H1 (cell line): Measurements from ENCODE around the gene PTTG1IP. TPM values are rescaled to one million over a fixed set of nuclear protein-coding genes. Genes with fewer than 3 reads are reported as not detected.

ENCODE experiments used
- CTCF ChIA-PET: fragments of 300-600 bp; sonication (Branson Sonifier 250); formaldehyde crosslinking; loops from one replicate; lab custom pipeline; 2021; ENCODE audit not compliant: partially characterized antibody; lab: Charles Lee
- POLR2A ChIA-PET: fragments of 300-600 bp; sonication (Branson Sonifier 250); formaldehyde crosslinking; loops from one replicate; lab custom pipeline; 2021; ENCODE audit warnings: inconsistent platforms; ENCODE audit not compliant: partially characterized antibody; lab: Charles Lee
- DNase-seq, 2 experiments: peaks; one replicate each; pipeline versions ENCODE4 v3.0.0 to v3.0.0-alpha.2; 2010 to 2022; ENCODE audit warnings: low spot score in 2 of 2, low read depth in 1 of 2, mixed read lengths in 1 of 2
- FAIRE-seq: peaks from 2 replicates; lab custom pipeline; 2011; peaks lifted over from hg19 to GRCh38; lab: Jason Lieb, UNC
- H2AFZ ChIP-seq: 2 replicates; pipeline ENCODE4 v1.8.1; 2012; ENCODE audit warnings: low read length, inconsistent platforms
- H2AK5ac ChIP-seq: 2 replicates; pipeline ENCODE4 v1.6.1; 2013; ENCODE audit warnings: low read depth, low read length
- H2BK120ac ChIP-seq: replicated peaks from 2 replicates; pipeline ENCODE3; 2013; ENCODE audit warnings: low read depth, low read length, inconsistent platforms
- H2BK12ac ChIP-seq: 2 replicates; pipeline ENCODE4 v1.6.1; 2013; ENCODE audit warnings: low read depth, low read length
- H2BK15ac ChIP-seq: 2 replicates; pipeline ENCODE4 v1.6.1; 2013; ENCODE audit warnings: low read length
- H2BK20ac ChIP-seq: 2 replicates; pipeline ENCODE4 v1.6.1; 2013; ENCODE audit warnings: low read length
- H2BK5ac ChIP-seq: 2 replicates; pipeline ENCODE4 v1.6.1; 2013; ENCODE audit warnings: low read depth, low read length
- H3K14ac ChIP-seq: 2 replicates; pipeline ENCODE4 v1.6.1; 2013; ENCODE audit warnings: inconsistent platforms; ENCODE audit not compliant: insufficient read length
- H3K18ac ChIP-seq: 2 replicates; pipeline ENCODE4 v1.6.1; 2013; ENCODE audit warnings: low read length; ENCODE audit errors: extremely low read depth
- H3K23ac ChIP-seq: 2 replicates; pipeline ENCODE4 v1.6.1; 2013; ENCODE audit warnings: inconsistent platforms; ENCODE audit not compliant: insufficient read length
- H3K23me2 ChIP-seq: 2 replicates; pipeline ENCODE4 v1.6.1; 2013; ENCODE audit warnings: low read depth, low read length
- H3K27ac ChIP-seq: 2 replicates; pipeline ENCODE4 v1.6.1; 2011; ENCODE audit warnings: low read depth, low read length, inconsistent platforms
- H3K27me3 ChIP-seq, 4 experiments: replicated peaks in 1 of 4; 1 replicate in 1 of 4; 2 replicates in 3 of 4; pipeline versions ENCODE4 v1.6.1 to v1.8.1; 2011 to 2013; ENCODE audit warnings: low read length in 3 of 4, mild to moderate bottlenecking in 3 of 4, inconsistent platforms in 2 of 4, mixed read lengths in 2 of 4, moderate library complexity in 1 of 4; ENCODE audit not compliant: control insufficient read depth in 3 of 4, insufficient read depth in 3 of 4; ENCODE audit errors: extremely low read depth in 1 of 4
- H3K36me3 ChIP-seq, 4 experiments: 2 replicates each; pipeline versions ENCODE4 v1.6.1 to v1.8.1; 2011 to 2013; ENCODE audit warnings: mild to moderate bottlenecking in 4 of 4, low read length in 3 of 4, moderate library complexity in 2 of 4, control low read depth in 1 of 4, inconsistent platforms in 1 of 4; ENCODE audit not compliant: insufficient read depth in 4 of 4, control insufficient read depth in 2 of 4
- H3K4ac ChIP-seq: replicated peaks from 2 replicates; pipeline ENCODE3; 2013; ENCODE audit warnings: low read length, low read depth, mixed read lengths, inconsistent platforms; ENCODE audit not compliant: insufficient read length
- H3K4me1 ChIP-seq, 4 experiments: replicated peaks in 1 of 4; 1 replicate in 1 of 4; 2 replicates in 3 of 4; pipeline versions ENCODE4 v1.6.1 to v1.8.1; 2011 to 2013; ENCODE audit warnings: low read length in 3 of 4, inconsistent platforms in 2 of 4, mixed read lengths in 1 of 4; ENCODE audit not compliant: insufficient read depth in 4 of 4, control insufficient read depth in 3 of 4
- H3K4me2 ChIP-seq, 2 experiments: 2 replicates each; pipeline versions ENCODE4 v1.6.1 to v1.8.1; 2011 to 2013; ENCODE audit warnings: low read depth in 2 of 2, low read length in 2 of 2, control low read depth in 1 of 2, inconsistent platforms in 1 of 2, mild to moderate bottlenecking in 1 of 2; ENCODE audit not compliant: insufficient read depth in 1 of 2
- H3K4me3 ChIP-seq, 4 experiments: fragments of 200-600, 300-600 bp in 1 of 4; sonication (generic), shearing (Covaris generic), sonication (Bioruptor Twin) in 1 of 4; 2 replicates each; pipeline versions ENCODE4 v1.5.1 to v1.8.1; 2011 to 2016; ENCODE audit warnings: low read length in 4 of 4, low read depth in 3 of 4, control low read depth in 2 of 4, inconsistent platforms in 2 of 4, mild to moderate bottlenecking in 2 of 4, mixed read lengths in 1 of 4, moderate library complexity in 1 of 4; ENCODE audit not compliant: insufficient read depth in 2 of 4; ENCODE audit errors: extremely low read depth in 1 of 4
- H3K56ac ChIP-seq: replicated peaks from 2 replicates; pipeline ENCODE3; 2013; ENCODE audit warnings: low read depth, mild to moderate bottlenecking, mixed read lengths, low read length, inconsistent platforms; ENCODE audit not compliant: insufficient read length
- H3K79me1 ChIP-seq: 2 replicates; pipeline ENCODE4 v1.6.1; 2013; ENCODE audit warnings: low read depth, low read length, control low read depth
- H3K79me2 ChIP-seq, 2 experiments: 2 replicates each; pipeline versions ENCODE4 v1.6.1 to v1.8.1; 2012 to 2013; ENCODE audit warnings: low read length in 2 of 2, mild to moderate bottlenecking in 2 of 2, inconsistent platforms in 1 of 2; ENCODE audit not compliant: insufficient read depth in 2 of 2, control insufficient read depth in 1 of 2
- H3K9ac ChIP-seq, 4 experiments: replicated peaks in 1 of 4; 1 replicate in 1 of 4; 2 replicates in 3 of 4; pipeline versions ENCODE4 v1.6.1 to v1.8.1; 2011 to 2013; ENCODE audit warnings: low read depth in 3 of 4, low read length in 3 of 4, control low read depth in 2 of 4, mild to moderate bottlenecking in 2 of 4, moderate library complexity in 2 of 4, inconsistent platforms in 1 of 4; ENCODE audit errors: extremely low read depth in 1 of 4
- H3K9me3 ChIP-seq, 2 experiments: 2 replicates each; pipeline versions ENCODE4 v1.6.1 to v1.8.1; 2012 to 2013; ENCODE audit warnings: mild to moderate bottlenecking in 2 of 2, moderate library complexity in 2 of 2, control low read depth in 1 of 2, inconsistent platforms in 1 of 2, low read depth in 1 of 2, low read length in 1 of 2, mixed read lengths in 1 of 2; ENCODE audit not compliant: insufficient read depth in 2 of 2
- H4K20me1 ChIP-seq, 2 experiments: replicated peaks in 1 of 2; 2 replicates each; pipeline versions ENCODE3 to v1.8.1; 2011 to 2013; ENCODE audit warnings: inconsistent platforms in 2 of 2, low read length in 2 of 2, mild to moderate bottlenecking in 1 of 2; ENCODE audit not compliant: insufficient read depth in 2 of 2, control insufficient read depth in 1 of 2
- H4K5ac ChIP-seq: 2 replicates; pipeline ENCODE4 v1.6.1; 2013; ENCODE audit warnings: low read length, low read depth, mixed read lengths, inconsistent platforms; ENCODE audit not compliant: insufficient read length
- H4K8ac ChIP-seq: 2 replicates; pipeline ENCODE4 v1.8.0; 2013; ENCODE audit warnings: mild to moderate bottlenecking, moderate library complexity, low read length, inconsistent platforms; ENCODE audit not compliant: insufficient read depth; ENCODE audit errors: extremely low read depth
- H4K91ac ChIP-seq: replicated peaks from 2 replicates; pipeline ENCODE3; 2013; ENCODE audit warnings: low read length, mixed read lengths, inconsistent platforms; ENCODE audit not compliant: insufficient read length
- WGBS, 2 experiments: shearing (Covaris generic) in 1 of 2; methylation state at CpG; one replicate each; pipeline versions ENCODE4 v1.1.6 to v1.1.7; 2013 to 2015; ENCODE audit warnings: low lambda C conversion rate in 2 of 2, mixed read lengths in 2 of 2, inconsistent platforms in 1 of 2, low coverage in 1 of 2, missing lambda C conversion rate in 1 of 2; ENCODE audit not compliant: insufficient replicate concordance in 2 of 2, insufficient coverage in 1 of 2, insufficient read length in 1 of 2; ENCODE audit errors: extremely low coverage in 1 of 2, missing lambda C conversion rate in 1 of 2; 5-methylcytosine and 5-hydroxymethylcytosine counted together
- polyA plus RNA-seq, 7 experiments: library from polyadenylated mRNA; depleted of rRNA in 3 of 7; stranded (reverse) in 5 of 7; unstranded in 2 of 7; fragments of >200 nt in 5 of 7; fragments of 200-250 nt in 2 of 7; gene quantifications; 1 replicate in 5 of 7; 2 replicates in 1 of 7; 4 replicates in 1 of 7; pipeline versions ENCODE4 v1.2.1 to v1.2.3, GENCODE V29; 2011 to 2013; ENCODE audit warnings: missing spikeins in 2 of 7, mixed read lengths in 2 of 7
- total RNA-seq: library from RNA; stranded (reverse); fragmentation: NEBNext Ultra II Directional; extraction: Animal tissue kit (Norgen Biotek cat#: 25700); gene quantifications from 2 replicates; pipeline ENCODE4 v1.2.1, GENCODE V29; 2021
- TF ChIP-seq, protein P1 (sequence below), 3 experiments: IDR thresholded peaks; 1 replicate in 2 of 3; 2 replicates in 1 of 3; pipeline versions ENCODE4 v1.5.1 to v1.6.1; 2011; ENCODE audit warnings: low read length in 3 of 3, mild to moderate bottlenecking in 3 of 3, inconsistent platforms in 2 of 3, low read depth in 1 of 3, moderate library complexity in 1 of 3; ENCODE audit not compliant: insufficient read depth in 1 of 3; ENCODE audit errors: control extremely low read depth in 1 of 3
- TF ChIP-seq, protein P2 (sequence below): IDR thresholded peaks from 2 replicates; pipeline ENCODE4 v1.6.1; 2012; ENCODE audit warnings: inconsistent platforms

PTTG1IP gene
- total and polyA plus RNA-seq, 2 of the 8 experiments (the other 6 are each of a cell fraction or from before 2014, with no cell fraction given): 90.8 to 130 TPM

DNA sequence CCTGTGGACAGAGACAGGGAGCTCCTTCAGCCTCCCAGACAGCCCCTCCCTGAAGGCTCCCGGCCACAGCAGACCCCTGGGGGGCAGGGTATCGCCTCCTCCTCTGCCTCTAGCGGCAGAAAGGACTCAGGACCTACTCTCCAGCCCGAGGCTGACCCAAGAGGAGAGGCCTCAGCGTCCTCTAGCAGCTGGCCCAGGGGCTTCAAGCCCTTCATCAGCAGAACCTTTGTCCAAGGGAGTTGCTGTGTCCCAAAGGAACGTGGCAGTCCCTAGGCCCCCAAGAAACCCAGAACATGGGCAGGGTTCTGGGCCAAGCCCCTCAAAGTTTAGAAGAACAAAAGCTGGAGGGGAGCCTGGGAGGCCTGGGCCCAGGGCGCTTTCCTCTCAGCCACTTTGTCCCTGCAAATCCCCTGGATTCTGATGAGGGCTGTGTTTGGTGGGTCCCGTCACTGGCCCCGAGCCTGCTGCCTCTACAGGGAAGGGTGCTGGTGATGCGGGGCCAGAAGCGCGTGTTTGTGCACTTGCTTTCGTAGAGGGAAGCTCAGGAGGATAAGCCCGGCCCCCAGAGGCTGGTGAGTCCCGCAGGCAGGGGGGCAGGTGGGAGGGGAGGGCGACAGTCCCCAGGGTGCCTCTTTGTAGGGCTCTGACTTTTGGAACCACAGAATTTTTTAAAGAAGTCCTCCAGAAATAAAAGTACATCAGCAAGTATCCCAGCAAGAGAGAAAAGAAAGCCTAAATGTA, 33.9 kb upstream of the PTTG1IP start:
- ChIA-PET POLR2A (interaction anchor here (0.7 to 1.7 kb wide), 2 partner anchors 19 to 32 kb away, joined by 3 to 4 read pairs; partner anchors contain the start of gene SLX9), CTCF (interaction anchor here (0.6 to 3.3 kb wide), 11 partner anchors 9 to 417 kb away, joined by 3 to 24 read pairs (median 4); partner anchors contain the start of gene UBE2G2)
- peak overlapping the region; percentile 8; the same call in 1 of the 2 replicates for H2AFZ ChIP-seq
- no peaks in the 10 kb centered on the region; a peak in 1 of 8 replicates for H3K36me3 ChIP-seq
- no peaks in the 10 kb centered on the region for H3K79me2 ChIP-seq
- peak overlapping the region in 1 of 4 experiments; percentile 1; a peak in 1 of 8 replicates for H3K4me3 ChIP-seq
- no peak overlapping the region for H2BK15ac ChIP-seq
- peaks cover 0 to 4% (median 1%) of the 10 kb centered on the region in 4 experiments; a peak in 1 of 7 replicates for H3K27me3 ChIP-seq
- H3K4me1 ChIP-seq: peaks cover 0 to 11% (median 0%) of the 10 kb centered on the region in 4 experiments; a peak in 3 of 7 replicates
- no peak overlapping the region for H2BK12ac ChIP-seq
- DNase-seq (no peak), FAIRE-seq (no peak)
- no peak overlapping the region for H3K4ac ChIP-seq
- H3K27ac ChIP-seq: no peak overlapping the region
- TF ChIP-seq, protein P1, sequence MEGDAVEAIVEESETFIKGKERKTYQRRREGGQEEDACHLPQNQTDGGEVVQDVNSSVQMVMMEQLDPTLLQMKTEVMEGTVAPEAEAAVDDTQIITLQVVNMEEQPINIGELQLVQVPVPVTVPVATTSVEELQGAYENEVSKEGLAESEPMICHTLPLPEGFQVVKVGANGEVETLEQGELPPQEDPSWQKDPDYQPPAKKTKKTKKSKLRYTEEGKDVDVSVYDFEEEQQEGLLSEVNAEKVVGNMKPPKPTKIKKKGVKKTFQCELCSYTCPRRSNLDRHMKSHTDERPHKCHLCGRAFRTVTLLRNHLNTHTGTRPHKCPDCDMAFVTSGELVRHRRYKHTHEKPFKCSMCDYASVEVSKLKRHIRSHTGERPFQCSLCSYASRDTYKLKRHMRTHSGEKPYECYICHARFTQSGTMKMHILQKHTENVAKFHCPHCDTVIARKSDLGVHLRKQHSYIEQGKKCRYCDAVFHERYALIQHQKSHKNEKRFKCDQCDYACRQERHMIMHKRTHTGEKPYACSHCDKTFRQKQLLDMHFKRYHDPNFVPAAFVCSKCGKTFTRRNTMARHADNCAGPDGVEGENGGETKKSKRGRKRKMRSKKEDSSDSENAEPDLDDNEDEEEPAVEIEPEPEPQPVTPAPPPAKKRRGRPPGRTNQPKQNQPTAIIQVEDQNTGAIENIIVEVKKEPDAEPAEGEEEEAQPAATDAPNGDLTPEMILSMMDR (IDR thresholded peaks at IDR 0.05; ENCODE audit: control extremely low read depth in 1 of 3, insufficient read depth in 1 of 3, low read depth in 1 of 3, low read length in 3 of 3): peak in 1 of 3 experiments; percentile 33; a peak in 2 of 4 replicates
- TF ChIP-seq, protein P2, sequence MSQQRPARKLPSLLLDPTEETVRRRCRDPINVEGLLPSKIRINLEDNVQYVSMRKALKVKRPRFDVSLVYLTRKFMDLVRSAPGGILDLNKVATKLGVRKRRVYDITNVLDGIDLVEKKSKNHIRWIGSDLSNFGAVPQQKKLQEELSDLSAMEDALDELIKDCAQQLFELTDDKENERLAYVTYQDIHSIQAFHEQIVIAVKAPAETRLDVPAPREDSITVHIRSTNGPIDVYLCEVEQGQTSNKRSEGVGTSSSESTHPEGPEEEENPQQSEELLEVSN: no peak
- no peak overlapping the region for H2BK120ac ChIP-seq
- no peaks in the 10 kb centered on the region for H3K9me3 ChIP-seq
- WGBS, 2 experiments: 67% methylated on average over 16 of the region's 16 CpGs; no CpG with 5 or more reads in 1 of the 2 experiments
- H4K20me1 ChIP-seq: peaks cover 0 to 8% of the 10 kb centered on the region in 2 experiments
- no peak overlapping the region for H4K5ac ChIP-seq
- H3K4me2 ChIP-seq: no peak overlapping the region; a peak in 1 of 4 replicates
- no peak overlapping the region for H3K56ac ChIP-seq
- H3K23ac ChIP-seq: no peak overlapping the region
- 0 out of 2 replicates have a peak overlapping the region, but pooled peaks have one; percentile 64 for H4K8ac ChIP-seq
- no peaks in the 10 kb centered on the region for H3K79me1 ChIP-seq
- peak overlapping the region; percentile 39; the same call in 1 of the 2 replicates for H2BK5ac ChIP-seq
- H3K9ac ChIP-seq: no peak overlapping the region
- H2AK5ac ChIP-seq: no peak overlapping the region
- peaks cover 9% of the 10 kb centered on the region; the same call in 1 of the 2 replicates for H3K23me2 ChIP-seq
- H3K14ac ChIP-seq: no peak overlapping the region
- peak overlapping the region; percentile 60 for H3K18ac ChIP-seq
- no peak overlapping the region for H4K91ac ChIP-seq
- H2BK20ac ChIP-seq: no peak overlapping the region
